Subcutaneous adipose tissue (tissue), 4 donors: ENCODE data around the gene SMARCA2. TPM values are rescaled to one million over a fixed set of nuclear protein-coding genes. Genes with fewer than 3 reads are reported as not detected.

Source experiments
- CTCF ChIP-seq: fragments of 450-650 bp; IDR thresholded peaks from one replicate; pipeline ENCODE4 v1.5.1; 2016; ENCODE audit warnings: low read depth, mild to moderate bottlenecking, control low read depth, antibody characterized with exemption, moderate library complexity
- total RNA-seq, 4 donors: library from RNA; depleted of rRNA; stranded (reverse); fragments of >200 nt; gene quantifications; one replicate each; pipeline ENCODE4 v1.1.0, GENCODE V29; 2016

The SMARCA2 gene
- total RNA-seq: 100 to 1,000 TPM; 116 to 186 (median 152) TPM

DNA sequence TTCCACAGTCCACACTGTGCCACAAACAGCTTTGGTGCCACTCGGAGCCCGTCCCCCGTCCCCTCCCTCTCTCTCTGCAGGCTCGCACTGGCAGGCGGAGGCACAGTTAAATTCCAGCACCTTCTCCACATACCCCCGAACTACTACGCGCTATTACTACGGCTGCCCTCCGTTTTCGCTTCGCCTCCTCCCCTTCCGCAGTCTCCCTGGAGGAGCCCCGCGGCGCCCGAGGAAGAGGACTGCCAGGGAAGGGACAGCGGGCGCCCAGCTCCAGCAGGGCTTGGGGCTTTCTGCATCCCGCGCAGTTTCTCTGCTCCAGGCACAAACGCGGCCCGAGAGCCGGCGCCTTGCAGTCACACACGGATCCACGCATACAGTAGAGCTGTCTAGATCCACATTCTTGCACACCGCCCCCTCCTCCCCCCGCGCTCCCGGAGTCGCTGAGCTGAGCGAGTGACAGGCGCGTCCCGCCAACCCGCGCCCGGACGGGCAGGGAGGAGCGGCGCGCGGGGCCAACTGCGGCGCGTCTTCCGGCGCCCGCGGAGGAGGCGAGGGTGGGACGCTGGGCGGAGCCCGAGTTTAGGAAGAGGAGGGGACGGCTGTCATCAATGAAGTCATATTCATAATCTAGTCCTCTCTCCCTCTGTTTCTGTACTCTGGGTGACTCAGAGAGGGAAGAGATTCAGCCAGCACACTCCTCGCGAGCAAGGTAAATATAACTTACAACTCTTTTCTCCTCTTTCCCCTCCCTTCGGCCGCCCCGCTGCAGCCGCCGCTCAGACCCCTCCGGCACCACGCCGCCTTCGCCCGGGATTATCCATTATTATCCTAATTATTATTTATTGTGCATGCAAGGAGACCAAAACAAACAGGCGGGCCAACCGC lies at the start of gene SMARCA2:
Gene SMARCA2 (plus strand): TSS at position 652 of the 885 bp plus-strand sequence. CDS start 13,676 bp downstream, outside the sequence.
- no peak for TF ChIP-seq CTCF

DNA sequence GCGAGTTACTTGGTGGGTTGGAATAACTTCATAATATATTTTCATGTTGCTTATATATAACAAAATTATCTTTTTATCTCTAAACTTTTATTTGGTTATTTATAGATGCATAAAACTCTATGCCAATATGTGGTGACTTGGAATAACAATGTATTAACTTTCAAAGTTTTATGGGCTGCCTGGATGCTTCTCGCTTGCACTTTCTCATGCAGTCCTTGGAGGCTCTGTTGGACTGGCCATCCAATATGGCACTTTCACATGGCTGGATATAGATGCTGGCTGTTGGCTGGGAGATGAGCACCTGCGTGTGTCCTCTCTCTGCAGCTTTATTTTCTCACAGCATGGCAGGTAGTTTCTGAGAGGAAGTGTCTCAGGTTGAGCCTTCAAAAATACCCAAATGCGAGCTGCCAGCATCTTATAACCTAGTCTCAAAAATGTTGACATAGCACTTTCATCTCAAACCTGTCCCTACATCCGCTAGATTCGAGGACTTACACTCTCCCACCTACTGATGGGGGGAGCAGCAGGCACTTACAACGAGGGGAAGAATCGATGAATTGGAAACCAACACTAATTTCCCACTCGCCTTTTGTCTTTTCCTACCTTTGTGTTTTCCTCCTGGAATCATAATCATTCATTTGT lies 48.3 kb upstream of the SMARCA2 start:
- TF ChIP-seq CTCF: no peak

- TF ChIP-seq CTCF: no peak
Measured at GRCh38 chr9:1969160-1969559, 46.0 kb upstream of the SMARCA2 start.

GRCh38 chr9:1969898-1970297 lies 45.2 kb upstream of the SMARCA2 start:
- TF ChIP-seq CTCF: no peak

DNA sequence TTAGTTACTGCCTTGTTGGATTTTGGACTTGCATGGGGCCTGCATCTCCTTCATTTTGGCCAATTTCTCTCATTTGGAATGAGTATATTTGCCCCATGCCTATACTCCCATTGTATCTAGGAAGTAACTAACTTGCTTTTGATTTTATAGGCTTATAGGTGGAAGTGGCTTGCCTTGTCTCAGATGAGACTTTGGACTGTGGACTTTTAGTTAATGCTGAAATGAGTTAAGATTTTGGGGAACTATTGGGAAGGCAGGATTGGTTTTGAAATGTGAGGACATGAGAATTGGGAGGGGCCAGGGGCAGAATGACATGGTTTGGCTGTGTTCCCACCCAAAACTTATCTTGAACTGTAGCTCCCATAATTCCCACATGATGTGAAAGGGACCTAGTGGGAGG lies 42.5 kb upstream of the SMARCA2 start:
- TF ChIP-seq CTCF: no peak

DNA sequence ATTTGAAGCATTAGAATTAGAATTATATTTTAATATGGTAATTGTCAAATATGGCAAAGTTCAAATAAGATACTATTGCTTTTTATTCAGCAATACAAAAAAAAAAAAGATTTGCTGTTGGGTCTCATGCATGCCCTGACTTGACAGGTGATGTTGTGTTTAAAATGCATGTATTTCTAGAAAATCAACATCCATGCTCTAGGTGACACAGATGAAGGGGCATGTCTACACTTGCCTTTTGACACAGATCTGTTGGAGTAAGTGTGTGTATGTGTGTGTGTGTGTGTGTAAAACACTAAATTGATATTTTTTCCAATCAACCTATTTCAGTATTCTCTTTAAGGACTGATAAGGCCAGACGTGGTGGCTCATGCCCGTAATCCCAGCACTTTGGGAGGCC lies 38.1 kb upstream of the SMARCA2 start:
- no peak for TF ChIP-seq CTCF

- no peak for TF ChIP-seq CTCF
Measured at GRCh38 chr9:1978941-1979340, 36.2 kb upstream of the SMARCA2 start.
